Stimulated activated naive CD8-positive, alpha-beta T cell treated with anti-CD3 and anti-CD28 coated beads, Interleukin-15, amount 100 ng/mL, for 72 hours (primary cell): Measurements from ENCODE around the gene NDRG3.
A peak's percentile ranks its signal among the peaks of the same experiment; 100 is the strongest.
"Not testable (repeated sequence)": the region's sequence is repeated elsewhere in the genome, so short reads cannot be mapped to it uniquely, and the experiment has no call there.

Source experiments
- ATAC-seq: fragments of 150-1000 bp; cut with Tn5 transposase; 2 replicates; pipeline ENCODE4 v1.10.0; 2021; ENCODE audit warnings: mild to moderate bottlenecking, moderate library complexity
- DNase-seq, 2 donors: peaks; one replicate each; pipeline ENCODE4 v3.0.0; 2021 to 2022
- H3K27ac Mint-ChIP-seq, 2 donors: one replicate each; pipeline ENCODE4 v1.8.0; 2022; ENCODE audit warnings: mild to moderate bottlenecking in 2 of 2, mixed read lengths in 2 of 2, moderate library complexity in 2 of 2
- H3K27me3 Mint-ChIP-seq: one replicate; pipeline ENCODE4 v1.8.0; 2022; ENCODE audit warnings: mixed read lengths
- H3K4me1 Mint-ChIP-seq: one replicate; pipeline ENCODE4 v1.8.0; 2022; ENCODE audit warnings: mild to moderate bottlenecking, mixed read lengths
- H3K4me3 Mint-ChIP-seq, 2 donors: one replicate each; pipeline ENCODE4 v1.8.0; 2022; ENCODE audit warnings: mild to moderate bottlenecking in 2 of 2, mixed read lengths in 2 of 2, moderate library complexity in 1 of 2
- H3K9me3 Mint-ChIP-seq, 2 donors: one replicate each; pipeline ENCODE4 v1.8.0; 2022; ENCODE audit warnings: mixed read lengths in 2 of 2

The NDRG3 gene

GRCh38 chr20:36684747-36685146 lies 61.1 kb downstream of the NDRG3 start:
- Mint-ChIP-seq H3K27ac (no peak overlapping the region), H3K27me3 (no peaks in the 10 kb centered on the region), H3K9me3 (no peaks in the 10 kb centered on the region), H3K4me3 (no peak overlapping the region), H3K4me1 (no peaks in the 10 kb centered on the region)
- DNase-seq (no peak), ATAC-seq (no peak)

GRCh38 chr20:36682311-36682710 lies 63.6 kb downstream of the NDRG3 start:
- Mint-ChIP-seq H3K4me3 (no peak overlapping the region), H3K27me3 (no peaks in the 10 kb centered on the region), H3K27ac (no peak overlapping the region), H3K4me1 (no peaks in the 10 kb centered on the region), H3K9me3 (no peaks in the 10 kb centered on the region)
- no peak for ATAC-seq
- DNase-seq: no peak

GRCh38 chr20:36677422-36677771 lies 68.5 kb downstream of the NDRG3 start:
- H3K4me3 Mint-ChIP-seq: no peak overlapping the region
- no peak overlapping the region for H3K27ac Mint-ChIP-seq

GRCh38 chr20:36676701-36677421 lies 69.0 kb downstream of the NDRG3 start:
- no peak for ATAC-seq
- no peak for DNase-seq
- Mint-ChIP-seq H3K27ac (no peak overlapping the region), H3K9me3 (no peaks in the 10 kb centered on the region), H3K27me3 (no peaks in the 10 kb centered on the region), H3K4me3 (no peak overlapping the region), H3K4me1 (no peaks in the 10 kb centered on the region)

More at GRCh38 chr20:36677422-36677771, 68.5 kb downstream of the NDRG3 start:
- H3K9me3 Mint-ChIP-seq: no peaks in the 10 kb centered on the region
- no peak for ATAC-seq
- H3K27me3 Mint-ChIP-seq: no peaks in the 10 kb centered on the region
- no peaks in the 10 kb centered on the region for H3K4me1 Mint-ChIP-seq
- no peak for DNase-seq

GRCh38 chr20:36675545-36675944 lies 70.3 kb downstream of the NDRG3 start:
- not testable (repeated sequence) for H3K9me3 Mint-ChIP-seq, DNase-seq, ATAC-seq, H3K4me3 Mint-ChIP-seq, H3K27me3 Mint-ChIP-seq, H3K27ac Mint-ChIP-seq, H3K4me1 Mint-ChIP-seq

GRCh38 chr20:36672991-36673390 lies 72.9 kb downstream of the NDRG3 start:
- Mint-ChIP-seq H3K4me1 (no peaks in the 10 kb centered on the region), H3K4me3 (no peak overlapping the region), H3K27ac (peak overlapping the region in 1 of 2 donors; percentile 34), H3K27me3 (no peaks in the 10 kb centered on the region), H3K9me3 (no peaks in the 10 kb centered on the region)
- ATAC-seq: no peak
- no peak for DNase-seq

GRCh38 chr20:36670665-36671357 lies 75.1 kb downstream of the NDRG3 start:
- peak overlapping the region in 1 of 2 donors; percentile 0 for H3K27ac Mint-ChIP-seq
- H3K4me1 Mint-ChIP-seq: no peaks in the 10 kb centered on the region
- no peak overlapping the region for H3K4me3 Mint-ChIP-seq
- no peaks in the 10 kb centered on the region for H3K9me3 Mint-ChIP-seq
- no peak for ATAC-seq
- no peaks in the 10 kb centered on the region for H3K27me3 Mint-ChIP-seq
- no peak for DNase-seq

- DNase-seq: no peak
- Mint-ChIP-seq H3K27ac (peak overlapping the region in 1 of 2 donors; percentile 27), H3K4me1 (no peaks in the 10 kb centered on the region), H3K9me3 (no peaks in the 10 kb centered on the region), H3K4me3 (no peak overlapping the region), H3K27me3 (no peaks in the 10 kb centered on the region)
- ATAC-seq: no peak
These were observed 79.6 kb downstream of the NDRG3 start for GRCh38 chr20:36666181-36666740.

- no peak overlapping the region for H3K4me3 Mint-ChIP-seq
- H3K9me3 Mint-ChIP-seq: no peaks in the 10 kb centered on the region
- DNase-seq (no peak), ATAC-seq (no peak)
- H3K4me1 Mint-ChIP-seq: peaks cover 11% of the 10 kb centered on the region
- no peaks in the 10 kb centered on the region for H3K27me3 Mint-ChIP-seq
- H3K27ac Mint-ChIP-seq: no peak overlapping the region
These were observed 82.9 kb downstream of the NDRG3 start for GRCh38 chr20:36663031-36663430.

- H3K4me1 Mint-ChIP-seq: peaks cover 23% of the 10 kb centered on the region
- DNase-seq (peak in 1 of 2 donors; percentile 27), ATAC-seq (peak; percentile 76)
- no peaks in the 10 kb centered on the region for H3K27me3 Mint-ChIP-seq
- H3K27ac Mint-ChIP-seq: peak overlapping the region; percentile 60 to 63
- H3K9me3 Mint-ChIP-seq: no peaks in the 10 kb centered on the region
- peak overlapping the region; percentile 29 to 49 for H3K4me3 Mint-ChIP-seq
These were observed 87.6 kb downstream of the NDRG3 start for GRCh38 chr20:36658300-36658699.

- Mint-ChIP-seq H3K4me1 (peaks cover 23% of the 10 kb centered on the region), H3K9me3 (no peaks in the 10 kb centered on the region), H3K27me3 (no peaks in the 10 kb centered on the region), H3K27ac (no peak overlapping the region), H3K4me3 (no peak overlapping the region)
- DNase-seq: no peak
- ATAC-seq: no peak
These were observed 89.2 kb downstream of the NDRG3 start for GRCh38 chr20:36656733-36657132.

- Mint-ChIP-seq H3K27ac (no peak overlapping the region), H3K27me3 (no peaks in the 10 kb centered on the region), H3K4me3 (no peak overlapping the region), H3K4me1 (peaks cover 23% of the 10 kb centered on the region), H3K9me3 (no peaks in the 10 kb centered on the region)
- ATAC-seq (no peak), DNase-seq (no peak)
These were observed 90.9 kb downstream of the NDRG3 start for GRCh38 chr20:36655004-36655403.

- ATAC-seq: no peak
- Mint-ChIP-seq H3K27me3 (no peaks in the 10 kb centered on the region), H3K4me1 (peaks cover 23% of the 10 kb centered on the region), H3K9me3 (no peaks in the 10 kb centered on the region), H3K27ac (no peak overlapping the region), H3K4me3 (no peak overlapping the region)
- DNase-seq: no peak
These were observed 91.4 kb downstream of the NDRG3 start for GRCh38 chr20:36654506-36654905.

- H3K9me3 Mint-ChIP-seq: no peaks in the 10 kb centered on the region
- no peak overlapping the region for H3K27ac Mint-ChIP-seq
- DNase-seq: no peak
- no peaks in the 10 kb centered on the region for H3K27me3 Mint-ChIP-seq
- peaks cover 16% of the 10 kb centered on the region for H3K4me1 Mint-ChIP-seq
- H3K4me3 Mint-ChIP-seq: no peak overlapping the region
- ATAC-seq: no peak
These were observed 92.4 kb downstream of the NDRG3 start for GRCh38 chr20:36653456-36653855.

- H3K27ac Mint-ChIP-seq: peak overlapping the region in 1 of 2 donors; percentile 3
- peak overlapping the region; percentile 16 to 38 for H3K4me3 Mint-ChIP-seq
- peaks cover 50% of the 10 kb centered on the region for H3K4me1 Mint-ChIP-seq
- DNase-seq (no peak), ATAC-seq (no peak)
- H3K27me3 Mint-ChIP-seq: no peaks in the 10 kb centered on the region
- H3K9me3 Mint-ChIP-seq: no peaks in the 10 kb centered on the region
These were observed 98.4 kb downstream of the NDRG3 start for GRCh38 chr20:36647196-36648121.
